Esophagus squamous epithelium (tissue), 4 donors: Measurements from ENCODE around the gene LGALS1.

ENCODE experiments used
- POLR2A ChIP-seq, 4 donors: fragments of 450-650 bp; IDR thresholded peaks; one replicate each; pipeline ENCODE4 v1.6.1; 2017; ENCODE audit warnings: antibody characterized with exemption in 4 of 4, mild to moderate bottlenecking in 4 of 4, moderate library complexity in 3 of 4
- TF ChIP-seq, protein P1 (sequence below), 6 experiments: fragments of 450-650 bp in 4 of 6; fragments of 200-600 bp in 2 of 6; sonication (generic) in 2 of 6; IDR thresholded peaks; one replicate each; pipeline ENCODE4 v1.5.1; 2016 to 2019; ENCODE audit warnings: antibody characterized with exemption in 6 of 6, mild to moderate bottlenecking in 4 of 6, moderate library complexity in 4 of 6

DNA sequence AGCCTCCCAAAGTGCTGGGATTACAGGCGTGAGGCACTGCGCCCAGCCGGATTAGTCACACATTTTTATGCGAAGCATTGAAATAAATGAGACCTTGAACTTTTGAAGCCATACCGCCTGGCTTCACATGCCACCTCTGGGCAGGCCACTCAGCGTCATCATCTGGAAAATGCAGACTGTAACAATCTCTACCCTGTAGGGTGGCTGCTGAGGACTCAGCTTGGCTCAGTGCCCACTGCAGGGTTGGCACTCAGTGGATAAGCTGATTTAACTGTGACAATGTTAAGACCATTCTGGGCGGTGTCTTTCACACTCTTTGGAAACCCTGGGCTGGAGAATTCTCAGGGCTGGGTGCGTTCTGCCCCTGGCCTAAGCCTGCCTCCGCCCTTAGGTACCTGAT is 27.5 kb upstream of the LGALS1 start:
- TF ChIP-seq, protein P1, sequence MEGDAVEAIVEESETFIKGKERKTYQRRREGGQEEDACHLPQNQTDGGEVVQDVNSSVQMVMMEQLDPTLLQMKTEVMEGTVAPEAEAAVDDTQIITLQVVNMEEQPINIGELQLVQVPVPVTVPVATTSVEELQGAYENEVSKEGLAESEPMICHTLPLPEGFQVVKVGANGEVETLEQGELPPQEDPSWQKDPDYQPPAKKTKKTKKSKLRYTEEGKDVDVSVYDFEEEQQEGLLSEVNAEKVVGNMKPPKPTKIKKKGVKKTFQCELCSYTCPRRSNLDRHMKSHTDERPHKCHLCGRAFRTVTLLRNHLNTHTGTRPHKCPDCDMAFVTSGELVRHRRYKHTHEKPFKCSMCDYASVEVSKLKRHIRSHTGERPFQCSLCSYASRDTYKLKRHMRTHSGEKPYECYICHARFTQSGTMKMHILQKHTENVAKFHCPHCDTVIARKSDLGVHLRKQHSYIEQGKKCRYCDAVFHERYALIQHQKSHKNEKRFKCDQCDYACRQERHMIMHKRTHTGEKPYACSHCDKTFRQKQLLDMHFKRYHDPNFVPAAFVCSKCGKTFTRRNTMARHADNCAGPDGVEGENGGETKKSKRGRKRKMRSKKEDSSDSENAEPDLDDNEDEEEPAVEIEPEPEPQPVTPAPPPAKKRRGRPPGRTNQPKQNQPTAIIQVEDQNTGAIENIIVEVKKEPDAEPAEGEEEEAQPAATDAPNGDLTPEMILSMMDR (IDR thresholded peaks at IDR 0.05): no peak
- no peak for TF ChIP-seq POLR2A (IDR thresholded peaks at IDR 0.05)
